Stimulated activated CD8-positive, alpha-beta memory T cell treated with anti-CD3 and anti-CD28 coated beads, Interleukin-12 subunit alpha, Interleukin-12 subunit beta, amount 100 ng/mL, for 4 hours (primary cell): ENCODE results near the gene CCDC106.
A peak's percentile ranks its signal among the peaks of the same experiment; 100 is the strongest.

ENCODE experiments used
- DNase-seq: peaks from one replicate; pipeline ENCODE4 v3.0.0-alpha.2; 2020; ENCODE audit warnings: low read depth

CCDC106 gene

DNA sequence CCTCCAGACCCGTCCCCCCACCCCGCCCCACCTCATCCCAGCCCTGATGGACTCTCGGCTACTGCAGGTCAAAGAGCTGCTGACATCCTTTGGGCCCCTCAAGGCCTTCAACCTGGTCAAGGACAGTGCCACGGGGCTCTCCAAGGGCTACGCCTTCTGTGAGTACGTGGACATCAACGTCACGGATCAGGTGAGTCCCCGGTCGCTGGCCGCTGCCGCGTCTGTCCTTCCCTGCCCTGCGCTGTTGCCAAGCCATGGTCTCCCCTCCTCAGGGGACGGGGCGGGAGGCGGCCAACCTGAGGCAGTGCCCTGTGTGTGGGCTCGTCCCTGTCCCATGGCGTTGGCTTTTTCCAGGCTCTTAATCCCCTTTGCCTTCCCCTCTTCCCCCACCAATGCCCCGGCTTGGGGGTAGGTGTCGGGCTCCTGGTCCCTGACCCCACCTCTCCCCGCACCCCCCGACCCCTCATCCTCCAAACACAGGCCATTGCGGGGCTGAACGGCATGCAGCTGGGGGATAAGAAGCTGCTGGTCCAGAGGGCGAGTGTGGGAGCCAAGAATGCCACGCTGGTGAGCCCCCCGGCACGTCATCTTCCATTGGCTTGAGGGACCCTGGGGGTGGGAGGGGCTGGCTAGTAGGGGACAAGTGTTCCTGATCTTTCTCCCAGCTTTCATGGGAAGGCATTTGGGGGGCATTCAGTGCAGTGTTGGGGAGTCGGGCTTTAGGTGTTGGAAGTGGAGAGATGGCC, 20.8 kb downstream of the CCDC106 start:
- no peak for DNase-seq

DNA sequence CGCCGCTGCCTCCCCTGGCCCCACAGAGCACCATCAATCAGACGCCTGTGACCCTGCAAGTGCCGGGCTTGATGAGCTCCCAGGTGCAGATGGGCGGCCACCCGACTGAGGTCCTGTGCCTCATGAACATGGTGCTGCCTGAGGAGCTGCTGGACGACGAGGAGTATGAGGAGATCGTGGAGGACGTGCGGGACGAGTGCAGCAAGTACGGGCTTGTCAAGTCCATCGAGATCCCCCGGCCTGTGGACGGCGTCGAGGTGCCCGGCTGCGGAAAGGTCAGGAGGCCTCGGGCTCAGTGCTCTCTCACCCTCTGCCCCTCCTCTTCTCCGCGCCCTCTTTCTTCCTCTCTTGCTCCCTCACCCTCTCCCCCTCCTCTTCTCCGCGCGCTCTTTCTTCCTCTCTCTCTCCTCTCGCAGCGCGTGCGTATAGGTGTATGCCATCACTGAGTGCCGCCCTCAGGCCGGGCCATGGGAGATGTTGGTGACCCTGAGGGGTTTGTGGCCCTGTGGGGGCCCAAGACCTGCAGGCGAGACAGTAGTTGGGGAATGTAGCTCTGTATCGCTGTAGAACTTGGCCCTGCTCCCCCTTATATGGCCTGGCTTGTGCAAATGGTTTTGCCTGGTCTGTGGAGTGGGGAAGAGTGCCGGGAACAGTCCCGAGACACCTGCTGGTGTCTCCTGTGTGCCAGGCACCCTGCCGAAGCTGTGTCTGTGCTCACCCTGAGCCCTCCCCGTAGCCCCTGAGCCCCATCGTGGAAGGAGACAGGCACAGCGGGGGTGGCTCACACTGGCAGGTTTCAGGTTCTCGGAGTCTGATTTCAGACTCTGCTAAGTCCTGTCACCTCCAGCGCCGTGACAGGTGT, 21.6 kb downstream of the CCDC106 start:
- DNase-seq, result no peak

DNA sequence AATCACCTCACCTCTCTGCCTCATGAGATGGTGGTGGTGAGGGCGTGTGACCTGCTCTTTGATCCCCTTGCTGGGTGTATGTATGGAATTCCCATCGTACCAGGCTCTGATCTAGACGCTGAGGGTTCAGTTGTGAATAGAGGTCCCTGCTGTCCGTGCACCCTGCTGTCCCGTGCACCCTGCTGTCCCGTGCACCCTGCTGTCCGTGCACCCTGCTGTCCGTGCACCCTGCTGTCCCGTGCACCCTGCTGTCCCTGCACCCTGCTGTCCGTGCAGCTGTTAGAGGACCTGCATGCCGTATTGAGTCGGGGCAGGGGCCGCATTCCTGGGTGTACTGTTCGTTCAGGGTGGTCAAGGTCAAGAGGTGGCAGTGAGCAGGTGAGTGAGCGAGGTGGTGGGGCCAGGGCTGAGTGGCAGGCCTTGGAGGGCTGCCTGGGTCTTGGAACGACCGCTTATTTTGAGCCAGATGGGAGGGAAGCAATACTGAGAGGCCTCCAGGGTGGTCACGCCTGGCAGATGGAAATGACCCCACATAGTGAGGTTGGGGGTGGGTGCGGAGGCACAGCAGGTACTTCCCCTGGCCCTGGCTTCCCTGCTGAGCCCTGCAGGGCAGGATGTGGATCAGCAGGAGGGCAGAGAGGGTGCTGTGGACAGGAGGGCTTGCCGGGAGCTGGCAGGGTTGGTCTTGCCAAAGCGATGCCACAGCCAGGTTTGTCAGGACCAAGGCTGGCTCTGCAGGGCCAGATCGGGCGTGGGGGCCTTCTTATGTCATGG, 22.5 kb downstream of the CCDC106 start:
- no peak for DNase-seq

DNA sequence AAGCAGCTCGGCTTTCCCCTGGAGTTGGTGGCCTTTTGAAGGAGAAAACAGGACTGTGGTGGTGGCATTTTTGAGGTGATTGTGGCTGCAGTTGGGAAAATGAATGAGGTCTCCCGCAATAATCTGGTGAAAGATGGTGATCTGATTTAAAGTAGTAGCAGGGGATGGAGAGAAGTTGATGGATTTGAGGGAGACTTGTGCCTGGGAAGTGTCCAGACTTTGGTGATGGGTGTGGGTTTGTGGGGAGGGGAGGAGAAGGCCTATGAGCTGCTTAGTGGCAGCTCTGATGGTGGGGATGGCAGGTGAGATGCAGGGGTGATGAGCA, 23.0 kb downstream of the CCDC106 start:
- no peak for DNase-seq

DNA sequence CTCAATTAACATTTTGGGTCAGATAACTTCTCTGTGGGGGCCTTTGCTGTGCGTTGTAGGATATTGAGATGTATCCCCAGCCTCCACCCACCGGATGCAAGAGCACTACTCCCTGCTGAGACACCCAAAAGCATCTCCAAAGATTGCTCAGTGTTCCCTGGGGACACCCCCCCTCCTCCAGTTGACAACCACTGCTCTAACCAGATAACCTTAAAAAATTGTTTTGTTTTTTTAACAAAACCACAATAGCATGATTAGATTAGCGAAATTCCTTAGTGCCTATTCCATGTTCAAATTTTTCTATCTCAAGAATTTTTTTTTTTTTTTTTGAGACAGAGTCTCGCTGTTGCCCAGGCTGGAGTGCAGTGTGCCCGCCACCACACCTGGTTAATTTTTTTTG, 24.4 kb downstream of the CCDC106 start:
- DNase-seq, result no peak

DNA sequence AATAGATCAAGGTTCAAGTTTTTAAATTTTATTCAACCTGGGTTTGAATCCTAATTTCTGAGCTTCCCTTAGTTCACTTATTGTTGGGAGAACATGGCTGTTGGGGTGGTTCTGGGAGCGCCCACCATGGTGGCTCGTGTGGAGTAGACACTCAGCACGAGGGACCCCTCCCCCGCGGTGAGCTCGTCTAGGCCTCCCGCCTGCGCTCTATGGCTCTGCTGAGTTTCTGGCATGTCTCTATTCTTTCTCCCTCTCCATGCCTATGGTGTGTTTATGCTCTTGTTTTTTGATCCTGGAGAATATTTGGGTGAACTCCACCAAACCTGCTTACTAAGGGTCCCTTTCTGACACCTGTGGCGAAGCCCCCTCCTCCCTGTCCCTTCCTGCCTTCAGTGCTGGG, 25.5 kb downstream of the CCDC106 start:
- DNase-seq, result no peak

DNA sequence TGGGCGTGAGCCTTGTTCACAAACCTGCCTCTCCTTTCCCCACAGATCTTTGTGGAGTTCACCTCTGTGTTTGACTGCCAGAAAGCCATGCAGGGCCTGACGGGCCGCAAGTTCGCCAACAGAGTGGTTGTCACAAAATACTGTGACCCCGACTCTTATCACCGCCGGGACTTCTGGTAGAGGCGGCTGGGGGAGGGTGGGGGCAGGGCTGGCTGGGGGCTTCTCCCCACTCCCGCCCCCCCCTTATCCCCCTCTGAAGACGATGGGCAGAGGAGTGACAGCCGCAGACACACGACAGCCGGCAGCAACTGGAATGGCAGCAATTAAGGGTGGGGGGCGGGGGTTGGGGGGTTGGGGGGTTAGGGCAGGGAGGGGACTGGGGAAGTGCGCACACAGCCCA, 25.9 kb downstream of the CCDC106 start:
- DNase-seq, result no peak

DNA sequence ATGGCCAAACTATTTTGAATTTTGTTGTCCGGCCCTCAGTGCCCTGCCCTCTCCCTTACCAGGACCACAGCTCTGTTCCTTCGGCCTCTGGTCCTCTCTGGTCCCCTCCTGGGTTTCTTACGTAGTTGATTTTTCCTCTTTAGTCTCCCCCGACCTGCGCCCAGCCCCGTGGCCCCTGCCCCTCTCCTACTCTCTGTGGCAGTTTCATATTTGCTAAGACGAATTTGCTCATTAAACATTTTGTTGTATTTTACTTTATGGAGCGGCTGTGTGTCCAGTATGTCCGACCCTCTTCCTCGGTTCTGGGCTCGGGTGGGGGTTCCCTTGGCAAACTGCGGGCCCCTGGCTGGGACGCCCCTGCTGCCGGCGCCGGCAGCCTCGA, 26.4 kb downstream of the CCDC106 start:
- no peak for DNase-seq

DNA sequence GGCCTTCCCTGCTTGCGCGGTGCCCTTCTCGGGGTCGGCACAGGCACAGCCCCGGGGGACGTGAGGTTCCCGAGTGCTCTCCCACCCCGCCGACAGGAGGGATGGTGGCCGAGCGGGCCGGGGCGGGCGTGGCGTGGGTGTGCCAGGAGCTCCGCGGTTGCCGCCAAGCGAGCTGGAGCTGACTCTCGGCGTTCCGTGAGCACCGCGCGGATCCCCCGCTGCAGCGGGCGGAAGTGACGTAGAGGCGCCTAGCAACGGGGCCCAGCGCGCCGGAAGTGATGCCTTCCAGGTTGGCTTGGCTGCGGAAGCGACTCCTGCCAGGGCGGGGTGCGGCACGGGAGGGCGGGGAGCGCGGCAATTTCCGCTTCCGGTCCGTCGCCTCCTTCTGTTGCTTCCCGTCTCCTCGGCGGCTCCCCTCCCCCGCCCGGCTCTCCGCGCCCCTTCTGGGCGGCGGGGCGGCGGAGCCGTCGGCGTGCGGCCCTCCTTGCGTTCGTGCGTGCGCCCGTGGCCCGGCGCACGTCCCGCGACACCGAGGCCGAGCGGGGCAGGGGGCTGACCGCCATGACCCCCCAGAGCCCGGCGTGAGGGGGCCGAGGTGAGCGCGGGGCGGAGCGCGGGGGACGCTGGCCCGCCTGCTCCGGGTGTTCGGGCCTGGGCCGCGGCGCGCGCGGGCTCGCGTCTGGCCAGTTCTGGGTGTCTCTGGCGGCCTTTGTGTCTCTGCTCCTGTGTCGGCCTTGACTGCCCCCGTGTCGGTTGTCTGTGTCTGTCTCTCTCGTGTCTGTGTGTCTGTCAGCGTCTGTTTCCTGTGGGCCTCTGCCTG, 27.0 kb downstream of the CCDC106 start, which contains the start of gene EPN1:
Gene EPN1 (plus strand): TSS at position 386 of the 820 bp plus-strand sequence. CDS start 3,402 bp downstream, outside the sequence.
- DNase-seq, result peak; percentile 97

DNA sequence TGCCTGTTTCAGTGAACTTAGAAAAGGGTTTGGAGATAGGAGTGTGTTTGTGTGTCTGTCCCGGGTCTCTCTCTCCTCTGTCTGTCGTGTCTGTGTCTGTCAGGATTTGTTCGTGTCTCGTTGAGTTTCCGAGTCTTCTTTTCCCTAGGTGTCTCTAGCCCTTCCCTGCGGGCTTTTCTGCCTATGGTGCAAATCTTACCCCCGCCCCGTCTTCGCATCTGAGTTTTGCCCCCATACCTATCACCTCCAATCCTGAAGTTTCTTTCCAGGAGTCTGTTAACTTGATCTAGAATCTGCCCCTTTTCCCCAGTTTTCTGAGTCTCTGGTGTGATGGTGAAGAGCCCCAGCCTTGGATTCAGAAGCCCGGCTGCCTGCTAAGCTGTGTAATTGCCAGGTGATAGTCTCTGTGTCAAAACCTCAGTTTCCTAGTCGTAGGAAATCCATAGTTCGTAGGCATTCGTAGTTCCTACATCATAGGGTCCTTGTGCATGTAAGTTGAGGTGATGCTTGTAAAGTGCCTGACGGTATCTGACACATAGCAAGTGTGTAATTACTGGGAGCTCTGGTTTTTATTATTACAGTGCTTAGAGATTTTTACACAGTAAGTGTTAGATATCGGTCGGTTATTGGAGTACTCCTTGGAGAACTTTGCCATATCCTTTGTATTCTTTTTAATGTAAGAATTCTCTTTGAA, 27.8 kb downstream of the CCDC106 start:
- DNase-seq, result no peak

DNA sequence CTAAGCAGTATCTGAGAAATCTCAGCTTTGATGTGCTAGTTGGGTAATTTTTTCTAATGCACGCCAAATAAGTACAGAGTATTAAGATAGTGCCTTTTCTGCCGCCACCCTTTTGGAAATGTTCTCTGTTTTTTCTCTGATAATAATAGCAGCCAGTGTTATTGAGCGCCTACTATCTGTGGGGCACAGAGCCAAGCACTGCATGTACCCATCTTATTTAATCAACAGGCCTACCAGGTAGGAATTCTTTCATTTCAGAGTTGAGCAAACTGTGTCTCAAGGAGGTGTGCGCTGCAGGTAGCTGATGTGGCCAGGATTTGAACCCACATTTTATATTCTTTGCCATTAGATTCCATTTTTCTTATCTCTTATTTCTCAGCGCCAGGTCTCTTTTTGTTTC, 28.4 kb downstream of the CCDC106 start:
- no peak for DNase-seq

DNA sequence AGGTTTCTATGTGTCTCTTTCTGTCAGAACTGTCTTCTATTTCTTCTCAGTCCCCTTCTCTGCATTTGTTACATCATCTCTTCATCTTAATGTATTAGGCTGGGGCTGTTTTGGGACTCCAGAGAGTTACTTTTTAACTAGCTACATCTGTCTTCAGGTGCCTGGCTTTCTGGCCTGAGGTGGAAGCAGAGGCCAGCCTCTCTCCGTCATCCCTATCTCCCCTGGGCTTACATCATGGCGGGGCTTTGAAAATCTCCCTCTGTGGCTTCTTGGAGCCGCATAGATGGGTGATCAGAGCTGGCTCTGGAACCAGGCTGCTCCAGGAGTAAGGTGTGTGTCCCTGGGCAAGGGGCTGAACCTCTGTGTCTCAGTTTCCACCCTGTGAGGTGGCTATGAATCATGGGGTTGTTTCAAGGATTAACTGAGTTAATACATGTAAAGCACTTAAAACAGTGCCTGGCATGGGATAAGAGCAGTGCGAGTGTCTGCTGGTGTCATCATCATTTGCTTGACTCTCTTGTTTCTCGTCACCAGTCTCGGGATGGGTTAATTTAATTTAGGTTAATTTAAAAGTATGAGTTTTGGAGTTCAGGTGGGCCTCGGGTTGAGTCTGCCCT, 29.0 kb downstream of the CCDC106 start:
- no peak for DNase-seq

DNA sequence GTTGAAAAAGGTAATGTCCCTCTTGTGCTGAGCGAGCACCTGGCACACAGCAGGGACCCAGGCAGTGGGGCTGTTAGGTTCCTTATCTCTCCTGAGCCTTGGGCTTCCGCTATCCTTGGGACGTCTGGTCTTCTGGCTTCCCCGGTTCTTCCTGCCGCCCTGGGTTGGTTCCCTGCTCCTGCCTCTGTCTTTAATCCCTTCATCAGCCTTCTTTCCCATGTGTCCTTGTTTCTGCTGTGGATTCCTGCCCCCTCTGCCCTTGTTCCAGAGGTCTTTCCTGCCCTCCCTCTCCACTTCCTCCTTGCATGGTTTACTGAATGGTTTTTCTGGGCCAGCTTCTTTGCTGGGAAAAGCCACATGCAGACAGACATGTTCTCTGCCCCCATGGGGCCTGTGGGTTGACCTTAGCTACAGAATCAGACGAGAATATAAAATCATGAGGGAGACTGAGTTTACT, 29.6 kb downstream of the CCDC106 start:
- DNase-seq, result no peak

DNA sequence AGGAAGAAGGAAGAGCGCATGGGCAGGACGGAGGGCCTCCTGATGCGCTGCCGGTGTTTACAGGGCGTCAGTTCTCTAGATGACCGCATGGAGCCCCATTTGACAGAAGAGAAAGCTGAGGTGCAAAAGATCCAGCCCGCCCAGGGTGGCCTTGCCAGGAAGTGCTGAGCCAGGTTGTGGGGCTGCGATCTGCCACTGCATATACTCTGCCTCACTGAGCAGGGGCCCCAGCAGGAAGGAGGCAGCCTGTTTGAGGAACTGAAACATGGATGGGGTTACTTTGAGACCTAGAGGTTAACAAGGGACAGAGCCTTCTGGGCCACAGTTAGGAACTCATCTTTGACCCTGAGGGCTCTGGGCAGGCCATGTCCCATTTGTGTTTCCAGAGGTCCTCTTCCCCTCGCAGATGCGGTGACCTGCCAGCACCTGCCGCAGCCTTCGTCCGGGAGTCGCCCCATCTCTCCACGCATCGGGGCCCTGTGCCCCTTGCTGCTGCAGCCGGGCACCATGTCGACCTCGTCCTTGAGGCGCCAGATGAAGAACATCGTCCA, 30.2 kb downstream of the CCDC106 start:
- DNase-seq, result no peak

DNA sequence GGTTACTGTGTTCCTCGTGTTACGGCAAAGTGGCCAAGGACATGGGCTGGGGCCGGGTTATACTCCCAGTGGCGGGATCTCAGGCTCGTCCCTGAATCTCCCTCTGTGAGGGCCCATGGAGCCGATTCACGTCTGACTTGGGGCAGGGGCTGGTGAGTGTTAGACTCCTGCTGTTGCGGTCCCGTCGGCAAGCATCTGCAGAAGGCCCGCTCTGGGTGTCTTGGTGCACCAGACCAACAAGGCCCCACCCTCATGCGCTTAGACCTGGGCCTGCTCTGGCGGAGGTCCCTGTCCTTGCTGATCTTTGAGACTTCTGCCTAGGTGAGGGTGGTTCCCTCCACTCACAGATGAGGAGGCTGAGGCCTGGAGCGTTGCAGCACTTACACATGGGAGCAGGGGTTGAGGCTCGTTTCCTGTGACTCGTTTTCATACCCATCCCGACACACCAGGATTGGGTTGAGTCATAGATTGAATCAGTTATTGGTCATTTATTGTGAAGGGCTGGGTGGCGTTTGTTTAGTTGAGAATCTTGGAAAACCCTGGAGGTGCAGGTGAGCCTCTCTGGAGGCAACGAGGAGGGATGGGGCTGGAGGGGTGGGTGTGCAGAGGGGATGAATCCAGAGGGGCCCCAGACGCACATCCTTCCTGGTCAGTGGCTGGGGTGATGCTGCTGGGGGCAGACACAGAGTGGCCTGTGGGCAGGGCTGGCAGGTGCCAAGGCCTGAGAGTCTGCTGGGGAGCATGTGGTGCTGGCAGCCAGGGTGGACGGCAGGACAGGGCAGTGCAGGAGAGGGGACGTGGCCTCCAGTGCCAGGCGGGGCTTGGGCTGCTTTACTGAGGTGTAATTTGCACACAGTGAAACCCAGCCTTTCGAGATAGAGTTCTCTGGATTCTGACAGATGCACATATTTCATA, 31.6 kb downstream of the CCDC106 start:
- DNase-seq, result no peak

DNA sequence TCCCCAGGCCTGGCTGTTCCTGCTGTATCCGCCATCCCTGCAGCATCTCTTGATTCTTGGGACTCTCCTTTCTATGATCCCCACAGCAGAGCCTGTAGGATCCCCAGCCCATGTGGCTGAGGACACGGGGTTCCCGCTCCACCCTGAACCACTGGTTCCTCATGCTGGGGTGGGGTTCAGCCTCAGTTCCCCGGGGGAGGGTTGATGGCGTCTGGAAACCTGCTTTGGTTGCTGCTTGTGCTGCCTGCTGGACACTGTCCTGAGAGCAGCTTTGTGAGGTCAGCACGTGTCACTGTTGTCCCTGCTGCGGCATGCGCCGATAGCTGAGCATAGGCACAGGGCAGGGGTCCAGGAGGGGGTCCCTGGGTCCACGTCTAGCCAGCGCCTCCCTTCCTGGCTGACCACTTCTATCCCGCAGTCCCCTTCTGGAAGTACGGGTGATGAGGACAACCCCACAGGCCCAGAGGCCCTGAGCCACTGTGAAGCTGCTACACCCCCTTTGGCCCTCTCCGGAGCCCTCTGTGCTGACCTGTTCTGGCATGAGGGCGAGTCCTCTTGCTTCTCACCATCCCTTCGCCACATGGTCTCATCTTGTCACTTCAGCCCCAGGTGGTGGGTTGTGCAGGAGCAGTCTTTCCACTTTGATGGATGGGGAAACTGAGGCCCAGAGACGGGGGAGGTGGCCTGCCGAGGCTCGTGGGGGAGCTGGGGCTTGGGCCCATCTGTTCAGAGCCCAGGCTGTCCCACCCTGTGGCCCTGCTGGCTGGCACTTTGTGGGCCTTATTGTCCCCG, 32.5 kb downstream of the CCDC106 start:
- no peak for DNase-seq

DNA sequence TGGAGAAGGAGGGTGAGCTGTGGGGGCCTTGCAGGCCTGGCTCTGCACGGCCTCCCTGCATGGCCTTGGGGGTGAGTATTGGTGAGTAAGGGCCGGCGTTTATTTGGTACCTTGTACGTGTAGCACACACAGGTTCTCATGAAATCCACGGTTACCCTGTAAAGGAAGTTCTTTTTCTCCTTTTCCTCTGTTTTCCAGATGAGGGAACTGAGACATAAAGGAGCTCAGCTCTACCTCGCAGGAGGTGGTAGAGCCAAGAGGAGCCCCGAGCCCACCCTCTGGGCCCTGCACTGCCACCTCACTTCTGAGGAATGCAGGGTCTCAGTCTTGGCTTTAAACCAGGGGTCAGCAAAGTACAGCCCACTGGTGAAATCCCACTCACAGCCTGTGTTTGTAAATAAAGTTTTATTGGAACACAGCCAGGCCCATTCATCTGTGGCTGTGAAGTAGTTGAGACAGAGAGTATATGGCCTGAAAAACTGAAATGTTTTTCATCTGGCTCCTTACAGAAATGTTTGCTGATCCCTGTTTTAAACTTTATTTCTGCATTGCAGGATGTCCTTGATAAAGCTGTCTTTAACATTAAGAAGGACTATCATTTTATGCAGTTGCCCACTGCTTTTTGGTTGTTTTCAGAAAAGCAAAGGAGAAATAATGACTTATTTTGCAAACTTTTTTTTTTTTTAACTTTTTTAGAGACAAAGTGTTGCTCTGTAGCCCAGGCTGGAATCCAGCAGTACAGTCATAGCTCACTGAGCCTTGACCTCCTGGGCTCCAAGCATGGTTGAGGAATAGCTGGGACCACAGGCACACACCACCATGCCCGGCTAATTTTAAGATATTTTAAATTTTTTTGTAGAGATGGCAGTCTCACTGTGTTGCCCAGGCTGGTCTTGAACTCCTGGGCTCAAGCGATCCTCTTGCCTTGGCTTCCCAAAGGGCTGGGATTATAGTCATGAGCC, 33.4 kb downstream of the CCDC106 start:
- no peak for DNase-seq
